ENCODE data around the gene MLPH.

MLPH gene

GRCh38 chr2:237533668-237534161, 46.7 kb downstream of the MLPH start:
- no peak for DNase-seq (ENCODE audit: low read depth)
- no peak for TF ChIP-seq CTCF (IDR thresholded peaks at IDR 0.05; ENCODE audit: low read length, missing control alignments)
- H3K4me3 ChIP-seq (replicated peaks; ENCODE audit: low read depth, low read length) = no peak overlapping the region

DNA sequence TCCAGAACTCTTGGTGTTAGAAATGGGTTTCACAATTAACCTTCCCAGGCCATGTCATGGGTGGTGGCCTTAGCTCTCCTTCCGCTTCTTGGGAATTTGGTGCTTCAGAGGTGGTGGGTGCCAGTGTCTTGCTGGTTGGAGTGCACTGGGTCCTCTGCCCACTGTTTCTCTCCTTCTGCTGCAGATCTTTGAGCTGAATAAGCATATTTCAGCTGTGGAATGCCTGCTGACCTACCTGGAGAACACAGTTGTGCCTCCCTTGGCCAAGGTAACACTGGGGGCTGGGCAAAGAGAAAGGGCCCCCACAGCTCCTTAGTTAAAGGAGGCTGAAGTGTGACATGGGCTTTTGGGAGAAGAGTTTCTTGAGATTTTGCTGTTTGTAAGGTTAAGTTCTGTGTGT, 47.3 kb downstream of the MLPH start:
- no peak for DNase-seq (ENCODE audit: low read depth)
- no peak overlapping the region for H3K4me3 ChIP-seq (replicated peaks; ENCODE audit: low read depth, low read length)
- TF ChIP-seq CTCF (IDR thresholded peaks at IDR 0.05; ENCODE audit: low read length, missing control alignments) = no peak

DNA sequence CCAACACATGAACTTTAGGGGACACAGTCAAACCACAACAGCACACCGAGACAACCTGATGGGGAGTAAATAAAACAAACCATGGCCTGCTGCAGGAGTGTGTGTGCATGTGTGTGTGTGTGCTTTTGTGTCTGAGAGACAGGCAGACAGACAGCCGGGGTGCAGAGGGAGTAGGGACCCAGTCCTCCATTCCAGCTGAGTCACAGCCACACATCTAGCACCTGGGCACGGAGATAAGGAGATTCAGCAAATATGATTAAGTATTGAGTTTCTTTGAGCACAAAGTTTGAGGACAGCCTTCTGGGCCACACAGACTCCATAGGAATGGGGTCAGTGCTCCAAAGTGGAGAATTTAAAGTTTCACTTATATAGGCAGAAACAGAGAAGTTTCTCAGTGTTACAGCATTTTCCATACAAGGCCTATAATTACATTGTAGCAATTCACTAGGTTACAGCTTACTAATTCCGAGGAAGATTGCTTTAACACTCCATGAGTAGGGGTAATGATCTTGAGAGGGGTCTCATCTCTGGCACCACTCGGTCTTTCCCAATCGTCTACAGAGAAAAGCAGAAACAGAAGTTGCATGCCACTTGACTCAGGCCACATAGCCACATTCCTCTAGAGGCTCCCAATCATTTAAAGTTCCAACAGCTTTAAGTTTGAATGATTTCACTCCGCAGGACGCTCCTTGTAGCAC, 48.5 kb downstream of the MLPH start:
- no peak for DNase-seq (ENCODE audit: low read depth)
- no peak for TF ChIP-seq CTCF (IDR thresholded peaks at IDR 0.05; ENCODE audit: low read length, missing control alignments)
- no peak overlapping the region for H3K4me3 ChIP-seq (replicated peaks; ENCODE audit: low read depth, low read length)

DNA sequence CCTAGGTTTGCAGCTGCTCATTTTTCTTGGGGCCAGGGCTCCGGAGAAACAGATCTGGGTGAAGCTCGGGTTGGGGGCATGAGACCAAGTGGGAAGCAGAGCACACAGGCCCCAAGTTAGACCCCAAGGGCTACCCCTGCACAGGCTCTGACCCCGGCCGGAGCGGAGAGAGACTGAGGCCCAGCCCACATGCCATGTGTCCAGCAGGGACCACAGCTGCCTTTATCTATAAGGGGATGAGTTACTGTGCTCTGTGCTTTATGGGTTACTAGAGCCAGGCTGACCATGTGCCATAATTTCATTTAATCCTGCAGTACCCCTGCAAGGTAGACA, 49.0 kb downstream of the MLPH start:
- TF ChIP-seq CTCF (IDR thresholded peaks at IDR 0.05; ENCODE audit: low read length, missing control alignments) = no peak
- no peak for DNase-seq (ENCODE audit: low read depth)
- no peak overlapping the region for H3K4me3 ChIP-seq (replicated peaks; ENCODE audit: low read depth, low read length)

DNA sequence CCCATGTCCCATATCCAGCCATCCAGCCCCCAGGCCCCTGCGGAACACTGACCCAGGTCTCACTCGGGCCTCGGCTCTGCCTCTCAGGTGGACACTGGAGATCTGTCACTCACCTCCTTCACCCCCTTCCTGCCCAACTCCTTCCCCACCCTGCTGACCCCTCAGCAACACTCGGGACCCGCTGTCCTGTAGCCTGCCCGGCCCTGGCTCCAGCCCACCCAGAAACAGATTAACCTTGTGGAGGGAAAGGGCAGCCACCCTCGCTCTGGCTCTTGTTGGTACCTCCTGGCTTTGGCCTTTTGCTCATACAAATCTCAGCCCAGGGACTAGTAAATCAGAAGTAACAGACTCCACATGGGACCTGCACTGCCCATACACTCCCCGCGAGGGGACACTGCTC, 49.6 kb downstream of the MLPH start:
- no peak for DNase-seq (ENCODE audit: low read depth)
- TF ChIP-seq CTCF (IDR thresholded peaks at IDR 0.05; ENCODE audit: low read length, missing control alignments) = no peak
- H3K4me3 ChIP-seq (replicated peaks; ENCODE audit: low read depth, low read length) = no peak overlapping the region

DNA sequence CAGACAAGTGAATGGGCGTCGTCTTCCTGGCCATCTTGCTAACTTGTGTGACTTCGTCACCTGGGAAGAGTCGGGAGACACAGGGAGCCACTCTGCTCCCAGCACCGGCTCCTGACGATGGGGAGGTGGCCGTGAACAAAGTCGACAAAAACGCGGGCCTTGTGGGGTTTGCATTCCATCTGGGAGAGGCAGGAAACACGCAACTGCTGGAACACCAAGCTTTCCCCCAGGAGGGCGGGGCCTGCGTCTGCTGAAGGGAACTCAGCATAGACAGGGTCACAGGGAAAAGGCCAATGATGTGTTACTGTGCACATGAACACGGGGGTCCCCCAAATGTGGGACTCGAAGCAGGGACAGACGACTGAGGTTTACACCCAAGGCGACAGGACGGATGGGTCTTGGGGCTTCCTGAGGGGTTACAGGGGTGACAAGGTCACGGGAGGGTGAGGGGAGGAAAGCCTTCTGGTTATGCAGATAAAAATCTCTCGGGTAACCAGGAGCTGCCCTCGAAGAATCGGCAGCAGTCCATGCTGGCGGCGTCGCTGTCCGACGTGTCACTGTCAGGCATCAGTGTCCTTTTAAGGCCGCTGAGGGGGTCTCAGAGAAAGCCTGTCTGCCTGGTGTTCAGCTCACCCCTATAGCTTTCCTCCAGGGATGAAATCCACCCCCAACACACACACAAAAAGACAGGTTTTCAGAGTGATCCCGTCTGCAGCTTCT, 51.1 kb downstream of the MLPH start:
- no peak overlapping the region for H3K4me3 ChIP-seq (replicated peaks; ENCODE audit: low read depth, low read length)
- no peak for TF ChIP-seq CTCF (IDR thresholded peaks at IDR 0.05; ENCODE audit: low read length, missing control alignments)
- no peak for DNase-seq (ENCODE audit: low read depth)

All from fibroblast of pulmonary artery (primary cell).